ENCODE measurements around the gene SLX4.

- no peak for TF ChIP-seq TCF7L2 (IDR thresholded peaks at IDR 0.05; ENCODE audit: low read depth, low read length)
- no peak for TF ChIP-seq RCOR1 (IDR thresholded peaks at IDR 0.05; ENCODE audit: borderline replicate concordance in 1 of 2, low read depth in 2 of 2, low read length in 2 of 2)
Observed at GRCh38 chr16:3597226-3597625, 14.2 kb downstream of the SLX4 start.
